Pancreas (tissue), 10 donors: ENCODE results near the gene ISG20L2. TPM values are rescaled to one million over a fixed set of nuclear protein-coding genes. Genes with fewer than 3 reads are reported as not detected.

Experiments used
- ATAC-seq, 4 donors: fragments of 200-7000 bp; cut with Tn5 transposase; one replicate each; pipeline versions ENCODE4 v1.8.0 to v1.9.1; 2020; ENCODE audit warnings: mild to moderate bottlenecking in 4 of 4, moderate library complexity in 4 of 4
- DNase-seq, 6 donors: peaks; one replicate each; pipeline ENCODE4 v3.0.0-alpha.2; 2020
- FAIRE-seq: peaks from 2 replicates; lab custom pipeline; 2012; peaks lifted over from hg19 to GRCh38; lab: Jason Lieb, UNC
- H3K27ac ChIP-seq, 4 donors: fragments of 200-600 bp; sonication (generic); 1 replicate in 3 of 4; 2 replicates in 1 of 4; pipeline versions ENCODE4 v1.5.0 to v1.8.0; 2020
- H3K27me3 ChIP-seq, 4 donors: fragments of 200-600 bp; one replicate each; pipeline ENCODE4 v1.8.0; 2021
- H3K36me3 ChIP-seq, 3 donors: fragments of 200-600 bp; sonication (generic) in 1 of 3; one replicate each; pipeline versions ENCODE4 v1.5.0 to v1.8.0; 2020 to 2021
- H3K4me1 ChIP-seq, 3 donors: fragments of 200-600 bp; one replicate each; pipeline ENCODE4 v1.8.0; 2021
- H3K4me3 ChIP-seq, 4 donors: fragments of 200-600 bp; sonication (generic) in 2 of 4; one replicate each; pipeline versions ENCODE4 v1.5.0 to v1.8.0; 2020 to 2021
- H3K9me3 ChIP-seq, 4 donors: fragments of 200-600 bp; one replicate each; pipeline ENCODE4 v1.8.0; 2021
- WGBS, 2 donors: extraction: QIAGEN DNeasy Blood & Tissue Kit; methylation state at CpG; one replicate each; pipeline ENCODE4 v1.1.7; 2013; 5-methylcytosine and 5-hydroxymethylcytosine counted together
- intact Hi-C, 3 donors: fragments of 100-400 bp; cut with DNase I; formaldehyde crosslinking; loops; one replicate each; pipeline versions ENCODE4 v1.11.1 to v1.14.2; 2022
- polyA plus RNA-seq, 2 donors: library from polyadenylated mRNA; stranded (reverse); fragments of 200-250 nt; gene quantifications; one replicate each; pipeline ENCODE4 v1.2.3, GENCODE V29; 2013
- total RNA-seq, 6 donors: library from RNA; stranded (reverse); fragmentation: NEBNext Ultra II Directional in 4 of 6; extraction: Animal tissue kit (Norgen Biotek cat#: 25700) in 4 of 6; gene quantifications; one replicate each; pipeline versions ENCODE4 v1.2.1 to v1.2.4, GENCODE V29; 2021 to 2023
- TF ChIP-seq, protein P1 (sequence below), 4 donors: fragments of 200-600 bp; sonication (generic) in 3 of 4; IDR thresholded peaks; one replicate each; pipeline versions ENCODE4 v1.5.0 to v1.8.0; 2021; ENCODE audit warnings: antibody characterized with exemption in 4 of 4
- donor health status: healthy with polysubstance abuse.
- donor health status: DM: no; HTN: no; CAD: no; lungs with moderate emphysema.
- donor health status: DM: no; HTN: no; CAD: no.
- donor health status: control.
- donor health status: control.
- donor health status: Bipolar disorder and iron deficiency.
- donor health status: DM: yes; HTN: yes; CAD: no.
- donor health status: DM: no; HTN: no; CAD: no.
- donor health status: DM: no; HTN: no; CAD: no.
- donor health status: DM: yes; HTN: yes; CAD: no.

Gene ISG20L2
- total and polyA plus RNA-seq, 8 donors = 5.2 to 13.2 (median 8.3) TPM

DNA sequence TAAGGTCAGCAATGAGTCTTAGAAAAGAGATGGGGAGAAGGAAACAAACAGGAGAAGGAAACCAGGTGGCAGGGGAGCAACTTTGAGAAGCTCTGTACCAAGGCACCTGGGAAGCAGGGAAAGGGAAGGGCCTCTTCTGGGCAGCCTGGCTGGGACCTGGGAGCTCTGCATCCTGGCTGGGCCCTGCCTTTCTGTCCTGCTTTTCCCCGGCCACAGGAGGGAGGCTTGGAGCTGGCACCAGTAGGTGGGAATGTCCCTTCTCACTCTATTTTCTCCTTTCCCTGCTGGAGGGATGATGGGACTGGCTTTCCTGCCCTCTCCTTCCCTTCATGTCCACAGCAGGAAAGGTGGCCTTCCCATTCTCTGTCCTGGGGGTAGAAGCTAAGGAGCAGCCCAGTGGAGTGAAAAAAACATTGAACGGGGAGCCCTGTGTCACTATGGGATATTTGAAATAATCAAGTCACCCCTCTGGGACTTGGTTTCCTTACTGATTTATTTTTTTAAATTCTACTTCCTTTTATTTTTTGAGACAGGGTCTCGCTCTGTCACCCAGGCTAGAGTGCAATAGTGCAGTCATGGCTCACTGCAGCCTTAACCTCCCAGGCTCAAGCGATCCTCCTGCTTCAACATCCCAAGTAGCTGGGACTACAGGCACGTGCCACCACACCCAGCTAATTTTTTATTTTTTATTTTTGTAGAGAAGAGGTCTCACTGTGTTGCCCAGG is 46.2 kb downstream of the ISG20L2 start:
- TF ChIP-seq, protein P1, sequence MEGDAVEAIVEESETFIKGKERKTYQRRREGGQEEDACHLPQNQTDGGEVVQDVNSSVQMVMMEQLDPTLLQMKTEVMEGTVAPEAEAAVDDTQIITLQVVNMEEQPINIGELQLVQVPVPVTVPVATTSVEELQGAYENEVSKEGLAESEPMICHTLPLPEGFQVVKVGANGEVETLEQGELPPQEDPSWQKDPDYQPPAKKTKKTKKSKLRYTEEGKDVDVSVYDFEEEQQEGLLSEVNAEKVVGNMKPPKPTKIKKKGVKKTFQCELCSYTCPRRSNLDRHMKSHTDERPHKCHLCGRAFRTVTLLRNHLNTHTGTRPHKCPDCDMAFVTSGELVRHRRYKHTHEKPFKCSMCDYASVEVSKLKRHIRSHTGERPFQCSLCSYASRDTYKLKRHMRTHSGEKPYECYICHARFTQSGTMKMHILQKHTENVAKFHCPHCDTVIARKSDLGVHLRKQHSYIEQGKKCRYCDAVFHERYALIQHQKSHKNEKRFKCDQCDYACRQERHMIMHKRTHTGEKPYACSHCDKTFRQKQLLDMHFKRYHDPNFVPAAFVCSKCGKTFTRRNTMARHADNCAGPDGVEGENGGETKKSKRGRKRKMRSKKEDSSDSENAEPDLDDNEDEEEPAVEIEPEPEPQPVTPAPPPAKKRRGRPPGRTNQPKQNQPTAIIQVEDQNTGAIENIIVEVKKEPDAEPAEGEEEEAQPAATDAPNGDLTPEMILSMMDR (IDR thresholded peaks at IDR 0.05) = no peak
- FAIRE-seq = no peak
- no peaks in the 10 kb centered on the region for H3K4me1 ChIP-seq
- H3K9me3 ChIP-seq = no peaks in the 10 kb centered on the region
- WGBS, 2 donors = 56 to 60% methylated on average over 5 of the region's 5 CpGs
- H3K36me3 ChIP-seq = no peaks in the 10 kb centered on the region
- peaks cover 0 to 16% (median 3%) of the 10 kb centered on the region in 4 donors for H3K27me3 ChIP-seq
- peak in 1 of 6 donors; percentile 23 for DNase-seq
- H3K4me3 ChIP-seq = no peak overlapping the region
- H3K27ac ChIP-seq = no peak overlapping the region
- ATAC-seq = no peak
- intact Hi-C loops = no loop called here

DNA sequence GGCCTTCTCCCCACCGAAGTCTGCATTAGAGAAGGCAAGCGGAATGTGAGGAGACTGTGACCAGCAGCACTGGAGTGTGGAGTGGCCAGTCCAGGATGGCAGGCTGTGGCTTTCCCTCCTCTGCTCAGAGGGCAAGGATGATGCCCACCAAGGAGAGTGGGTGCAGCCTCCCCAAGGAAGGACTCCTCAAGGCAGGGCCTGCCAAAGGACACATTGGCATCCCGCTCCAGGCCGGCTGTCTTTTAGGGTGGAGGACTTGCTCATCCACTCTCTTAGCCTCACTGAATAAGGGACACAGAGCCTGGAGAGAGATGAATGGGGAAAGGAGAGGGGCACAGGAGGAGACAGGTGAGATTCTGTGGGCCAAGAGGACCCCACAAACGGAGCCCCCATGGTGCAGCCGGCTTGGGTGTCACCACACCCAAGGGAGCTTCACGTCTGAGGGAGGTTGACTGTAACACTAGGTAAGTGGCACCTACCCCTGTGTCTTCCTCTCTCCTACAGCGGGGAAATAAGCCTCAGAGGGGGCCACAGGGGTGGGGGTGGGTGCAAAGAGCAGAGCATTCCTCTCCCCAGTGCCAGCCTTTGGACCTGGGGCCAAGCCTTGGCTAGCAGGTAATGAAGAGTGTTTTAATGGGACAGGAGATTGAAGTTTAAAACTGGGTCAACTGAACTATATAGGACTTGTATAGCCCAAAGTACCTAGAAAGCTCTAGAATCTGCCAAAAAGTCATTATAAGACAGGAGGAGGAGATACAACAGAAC is 47.2 kb downstream of the ISG20L2 start:
- Histone ChIP-seq H3K9me3 (no peaks in the 10 kb centered on the region), H3K27ac (no peak overlapping the region), H3K4me1 (no peaks in the 10 kb centered on the region), H3K36me3 (no peaks in the 10 kb centered on the region), H3K27me3 (peaks cover 0 to 23% (median 3%) of the 10 kb centered on the region in 4 donors), H3K4me3 (no peak overlapping the region)
- TF ChIP-seq, protein P1 (IDR thresholded peaks at IDR 0.05) = no peak
- FAIRE-seq (no peak), ATAC-seq (no peak), DNase-seq (peak in 1 of 6 donors; percentile 15)
- 61 to 63% methylated on average over 8 of the region's 8 CpGs for WGBS, 2 donors
- intact Hi-C loops = no loop called here

DNA sequence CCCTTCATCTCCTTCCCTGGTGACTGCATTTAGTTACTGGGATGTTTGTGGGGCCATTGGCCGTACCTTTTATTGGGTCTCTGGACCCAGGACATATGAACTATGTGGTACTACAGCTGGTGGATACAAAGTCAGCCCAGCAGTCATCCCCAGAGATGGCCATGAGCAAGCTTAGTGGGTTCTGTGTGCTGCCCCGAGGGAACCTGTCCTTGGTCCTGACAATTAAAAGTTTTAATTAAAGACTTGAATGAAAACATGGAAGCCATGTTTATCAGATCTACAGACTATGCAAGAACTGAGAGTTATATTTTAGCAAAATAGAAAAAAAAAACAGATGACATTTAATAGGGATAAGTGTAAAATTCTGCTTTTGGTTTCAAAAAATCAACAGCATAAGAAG is 48.5 kb downstream of the ISG20L2 start:
- intact Hi-C loops = no loop called here
- DNase-seq (no peak), FAIRE-seq (no peak), ATAC-seq (no peak)
- Histone ChIP-seq H3K4me1 (no peaks in the 10 kb centered on the region), H3K4me3 (no peak overlapping the region), H3K27me3 (peaks cover 0 to 23% (median 3%) of the 10 kb centered on the region in 4 donors), H3K36me3 (no peaks in the 10 kb centered on the region), H3K9me3 (no peaks in the 10 kb centered on the region), H3K27ac (no peak overlapping the region)
- 27 to 41% methylated on average over 2 of the region's 2 CpGs for WGBS, 2 donors
- TF ChIP-seq, protein P1 (IDR thresholded peaks at IDR 0.05) = no peak

DNA sequence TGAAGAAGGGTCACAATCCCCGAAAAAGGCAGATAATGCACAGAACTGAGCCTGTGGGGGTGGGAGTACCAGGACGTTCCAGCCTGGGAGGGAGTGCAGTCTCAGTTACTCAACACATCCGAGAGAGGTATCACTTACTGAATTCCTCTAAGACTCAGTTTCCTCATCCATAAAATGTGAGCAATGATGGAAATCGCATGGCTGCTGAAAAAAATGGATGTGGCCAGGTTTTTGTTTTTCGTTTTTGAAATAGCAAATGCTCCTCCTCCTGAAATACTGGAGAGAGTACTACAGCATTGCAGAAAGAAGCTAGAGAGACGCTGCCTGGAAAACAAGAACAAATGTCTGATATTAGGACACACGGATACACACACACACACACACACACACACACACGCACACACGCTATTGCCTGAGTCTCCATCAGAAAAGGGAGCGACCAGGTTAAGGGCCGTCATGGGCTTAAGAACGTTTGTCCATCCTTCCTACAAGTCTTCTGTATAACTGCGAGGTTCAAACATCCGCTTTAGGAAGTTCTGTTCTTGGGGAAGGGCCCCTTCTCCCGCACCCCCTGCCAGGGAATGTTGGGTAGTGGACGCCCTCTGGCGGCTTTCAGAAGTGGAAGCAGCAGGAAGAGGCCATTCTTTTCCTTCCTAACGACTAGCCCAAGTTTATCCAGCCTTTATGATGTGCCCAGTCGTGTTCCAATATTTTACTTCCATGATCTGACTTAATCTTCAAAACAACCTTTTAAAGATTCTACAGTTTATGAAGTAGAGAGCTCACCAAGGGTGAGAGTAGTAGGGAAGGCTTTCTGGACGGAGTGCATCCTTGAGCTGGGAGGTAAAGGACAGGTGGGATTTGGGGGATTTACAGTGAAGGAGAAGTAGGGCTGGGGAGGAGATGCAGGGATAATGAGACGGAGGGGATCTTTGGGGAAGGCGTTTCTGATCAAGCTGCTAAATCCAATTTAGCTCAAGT is 50.7 kb downstream of the ISG20L2 start:
- Histone ChIP-seq H3K4me1 (no peaks in the 10 kb centered on the region), H3K36me3 (no peaks in the 10 kb centered on the region), H3K27ac (no peak overlapping the region), H3K4me3 (peak overlapping the region in 1 of 4 donors; percentile 34), H3K9me3 (no peaks in the 10 kb centered on the region), H3K27me3 (peaks cover 0 to 23% (median 3%) of the 10 kb centered on the region in 4 donors)
- 3 to 5% methylated on average over 22 of the region's 22 CpGs for WGBS, 2 donors
- DNase-seq (peak in 1 of 6 donors; percentile 41), FAIRE-seq (no peak), ATAC-seq (peak; percentile 74 to 85 (median 80))
- TF ChIP-seq, protein P1 (IDR thresholded peaks at IDR 0.05) = peak; percentile 23 to 56 (median 36)
- intact Hi-C loops = no loop called here
